Measurements from ENCODE around the gene TMPRSS13.
"Not testable (repeated sequence)": the region's sequence is repeated elsewhere in the genome, so short reads cannot be mapped to it uniquely, and the experiment has no call there.

- TF ChIP-seq ZFP3, ZC3H10, CSDC2, ESRRG (CRISPR knock-in tag; IDR thresholded peaks at IDR 0.05): not testable (repeated sequence)
Observed at GRCh38 chr11:117948466-117948865, 19.3 kb upstream of the TMPRSS13 start.

Data from SK-N-SH treated with all-trans-retinoic acid at 6 μM for 48 hours (cell line).